Measurements from ENCODE around the gene SBK1. TPM values are rescaled to one million over a fixed set of nuclear protein-coding genes. Genes with fewer than 3 reads are reported as not detected.

The SBK1 gene
- polyA plus RNA-seq, 2 of the 4 experiments (the other 2 are of a cell fraction) = 0.13 to 0.43 TPM

DNA sequence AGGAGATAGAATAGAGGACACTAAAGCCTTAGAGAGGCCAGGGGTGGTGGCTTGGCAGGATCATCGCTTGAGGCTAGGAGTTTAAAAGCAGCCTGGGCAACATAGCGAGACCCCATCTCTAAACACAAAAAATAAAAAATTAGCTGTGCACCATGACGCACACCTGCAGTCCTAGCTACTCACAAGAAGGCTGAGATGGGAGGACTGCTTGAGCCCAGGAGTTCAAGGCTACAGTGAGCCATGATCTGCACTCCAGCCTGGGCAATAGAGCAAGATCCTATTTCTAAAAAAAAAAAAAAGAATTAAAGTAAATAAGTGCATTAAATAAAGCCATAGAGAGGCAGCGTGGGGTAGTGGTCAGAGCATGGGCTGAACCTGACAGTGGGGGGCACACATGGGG, 19.1 kb downstream of the SBK1 start:
- DNase-seq (ENCODE audit: low read depth in 1 of 2, low spot score in 1 of 2) = no peak
- ChIA-PET CTCF (interaction anchor here (32.1 to 42.1 kb wide), 2 partner anchors 5 to 19 kb away, joined by 864 read pairs; partner anchors contain the start of gene SBK1), POLR2A (no interaction called here)
- H3K4me1 ChIP-seq = no peaks in the 10 kb centered on the region
- FAIRE-seq = no peak
- no peak for TF ChIP-seq MYC (IDR thresholded peaks at IDR 0.05; ENCODE audit: borderline replicate concordance, low read length)
- no peak for TF ChIP-seq EP300 (IDR thresholded peaks at IDR 0.05)
- TF ChIP-seq EHF (CRISPR knock-in tag; IDR thresholded peaks at IDR 0.05) = no peak
- no peak for TF ChIP-seq NPAS2 (CRISPR knock-in tag; IDR thresholded peaks at IDR 0.05; ENCODE audit: borderline replicate concordance)
- TF ChIP-seq HOXB5 (CRISPR knock-in tag; IDR thresholded peaks at IDR 0.05) = no peak
- no peak for TF ChIP-seq FOSL2 (IDR thresholded peaks at IDR 0.05)
- no peak for TF ChIP-seq FOSL2 (CRISPR knock-in tag; IDR thresholded peaks at IDR 0.05)
- no peak for TF ChIP-seq FOSB (CRISPR knock-in tag; IDR thresholded peaks at IDR 0.05)
- no peak overlapping the region for H3K4me3 ChIP-seq
- no peaks in the 10 kb centered on the region for H3K9me3 ChIP-seq
- H3K27ac ChIP-seq = no peak overlapping the region
- ATAC-seq = no peak
- 70% methylated on average over 4 of the region's 4 CpGs for WGBS (ENCODE audit: missing lambda C conversion rate)
- H3K4me2 ChIP-seq = no peak overlapping the region

DNA sequence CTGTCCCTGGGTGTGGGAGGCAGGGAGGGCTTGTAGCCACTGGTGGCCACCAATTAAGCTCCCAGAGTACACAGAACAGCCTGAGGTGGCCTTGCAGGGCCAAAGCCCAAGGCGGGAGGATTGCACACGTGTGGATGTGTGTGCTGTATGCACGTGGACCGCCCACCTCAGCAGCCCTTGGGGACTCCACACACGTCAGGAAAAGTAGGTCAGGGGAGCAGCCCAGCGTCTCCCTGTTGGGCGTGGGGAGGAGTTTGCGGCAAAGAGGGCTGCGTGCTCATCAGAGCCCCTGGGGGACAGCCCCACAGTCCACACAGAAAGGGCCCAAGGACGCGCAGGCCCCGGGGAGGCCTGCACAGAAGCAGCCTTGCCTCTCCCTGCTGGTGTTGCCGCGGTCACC, 19.6 kb downstream of the SBK1 start:
- POLR2A ChIA-PET = no interaction called here
- WGBS (ENCODE audit: missing lambda C conversion rate) = 55% methylated on average over 14 of the region's 14 CpGs

DNA sequence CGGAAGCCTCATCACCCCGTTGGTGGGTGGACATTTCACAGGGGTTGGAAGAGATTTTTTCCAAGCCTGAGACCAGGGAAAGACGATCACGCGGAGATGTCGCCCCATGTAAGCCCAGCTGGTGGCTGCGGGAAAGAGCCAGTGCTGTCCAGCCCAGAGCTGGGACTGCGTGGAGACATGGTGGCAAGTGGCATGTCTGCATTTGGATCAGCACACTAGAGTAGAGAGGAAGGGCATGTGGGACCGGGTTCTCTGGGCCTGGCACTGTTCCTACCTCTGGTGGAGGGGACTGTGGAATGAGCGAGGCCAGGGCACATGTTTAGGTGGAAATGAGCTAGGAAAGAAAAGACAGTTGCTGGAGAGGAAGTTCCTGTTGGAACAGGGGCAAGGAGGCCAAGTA, 20.0 kb downstream of the SBK1 start:
- ATAC-seq (no peak), FAIRE-seq (no peak), DNase-seq (ENCODE audit: low read depth in 1 of 2, low spot score in 1 of 2) (no peak)
- H3K4me2 ChIP-seq = no peak overlapping the region
- CTCF ChIA-PET = interaction anchor here (32.1 to 42.1 kb wide), 2 partner anchors 6 to 20 kb away, joined by 864 read pairs; partner anchors contain the start of gene SBK1
- H3K4me3 ChIP-seq = no peak overlapping the region
- POLR2A ChIA-PET = no interaction called here
- H3K4me1 ChIP-seq = no peaks in the 10 kb centered on the region
- 68% methylated on average over 10 of the region's 10 CpGs for WGBS (ENCODE audit: missing lambda C conversion rate)
- H3K27ac ChIP-seq = no peak overlapping the region
- TF ChIP-seq SMC3 (IDR thresholded peaks at IDR 0.05) = no peak
- TF ChIP-seq, protein P1, sequence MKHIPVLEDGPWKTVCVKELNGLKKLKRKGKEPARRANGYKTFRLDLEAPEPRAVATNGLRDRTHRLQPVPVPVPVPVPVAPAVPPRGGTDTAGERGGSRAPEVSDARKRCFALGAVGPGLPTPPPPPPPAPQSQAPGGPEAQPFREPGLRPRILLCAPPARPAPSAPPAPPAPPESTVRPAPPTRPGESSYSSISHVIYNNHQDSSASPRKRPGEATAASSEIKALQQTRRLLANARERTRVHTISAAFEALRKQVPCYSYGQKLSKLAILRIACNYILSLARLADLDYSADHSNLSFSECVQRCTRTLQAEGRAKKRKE (CRISPR knock-in tag; IDR thresholded peaks at IDR 0.05; ENCODE audit: low read depth) = no peak
- no peak for TF ChIP-seq HOXA7 (CRISPR knock-in tag; IDR thresholded peaks at IDR 0.05)
- no peak for TF ChIP-seq ZFP36 (IDR thresholded peaks at IDR 0.05; ENCODE audit: borderline replicate concordance, partially characterized antibody)
- no peak for TF ChIP-seq POLR2AphosphoS2 (conservative IDR thresholded peaks at IDR 0.05; ENCODE audit: low read length)
- no peak for TF ChIP-seq ZC3H11A (IDR thresholded peaks at IDR 0.05)
- TF ChIP-seq, protein P2, sequence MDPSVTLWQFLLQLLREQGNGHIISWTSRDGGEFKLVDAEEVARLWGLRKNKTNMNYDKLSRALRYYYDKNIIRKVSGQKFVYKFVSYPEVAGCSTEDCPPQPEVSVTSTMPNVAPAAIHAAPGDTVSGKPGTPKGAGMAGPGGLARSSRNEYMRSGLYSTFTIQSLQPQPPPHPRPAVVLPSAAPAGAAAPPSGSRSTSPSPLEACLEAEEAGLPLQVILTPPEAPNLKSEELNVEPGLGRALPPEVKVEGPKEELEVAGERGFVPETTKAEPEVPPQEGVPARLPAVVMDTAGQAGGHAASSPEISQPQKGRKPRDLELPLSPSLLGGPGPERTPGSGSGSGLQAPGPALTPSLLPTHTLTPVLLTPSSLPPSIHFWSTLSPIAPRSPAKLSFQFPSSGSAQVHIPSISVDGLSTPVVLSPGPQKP (IDR thresholded peaks at IDR 0.05; ENCODE audit: low read depth, low read length) = no peak
- TF ChIP-seq RCOR1 (IDR thresholded peaks at IDR 0.05; ENCODE audit: low read depth, low read length) = no peak
- TF ChIP-seq, protein P3, sequence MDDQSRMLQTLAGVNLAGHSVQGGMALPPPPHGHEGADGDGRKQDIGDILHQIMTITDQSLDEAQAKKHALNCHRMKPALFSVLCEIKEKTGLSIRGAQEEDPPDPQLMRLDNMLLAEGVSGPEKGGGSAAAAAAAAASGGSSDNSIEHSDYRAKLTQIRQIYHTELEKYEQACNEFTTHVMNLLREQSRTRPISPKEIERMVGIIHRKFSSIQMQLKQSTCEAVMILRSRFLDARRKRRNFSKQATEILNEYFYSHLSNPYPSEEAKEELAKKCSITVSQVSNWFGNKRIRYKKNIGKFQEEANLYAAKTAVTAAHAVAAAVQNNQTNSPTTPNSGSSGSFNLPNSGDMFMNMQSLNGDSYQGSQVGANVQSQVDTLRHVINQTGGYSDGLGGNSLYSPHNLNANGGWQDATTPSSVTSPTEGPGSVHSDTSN (IDR thresholded peaks at IDR 0.05) = no peak
- TF ChIP-seq ZNF302 (CRISPR knock-in tag; IDR thresholded peaks at IDR 0.05) = no peak
- TF ChIP-seq MAFK (IDR thresholded peaks at IDR 0.05; ENCODE audit: partially characterized antibody) = no peak
- TF ChIP-seq NFE2L2 (conservative IDR thresholded peaks at IDR 0.05; ENCODE audit: low read length) = no peak
- TF ChIP-seq CHD4 (IDR thresholded peaks at IDR 0.05; ENCODE audit: borderline replicate concordance) = no peak
- TF ChIP-seq KDM5A (IDR thresholded peaks at IDR 0.05) = no peak
- TF ChIP-seq, protein P4, sequence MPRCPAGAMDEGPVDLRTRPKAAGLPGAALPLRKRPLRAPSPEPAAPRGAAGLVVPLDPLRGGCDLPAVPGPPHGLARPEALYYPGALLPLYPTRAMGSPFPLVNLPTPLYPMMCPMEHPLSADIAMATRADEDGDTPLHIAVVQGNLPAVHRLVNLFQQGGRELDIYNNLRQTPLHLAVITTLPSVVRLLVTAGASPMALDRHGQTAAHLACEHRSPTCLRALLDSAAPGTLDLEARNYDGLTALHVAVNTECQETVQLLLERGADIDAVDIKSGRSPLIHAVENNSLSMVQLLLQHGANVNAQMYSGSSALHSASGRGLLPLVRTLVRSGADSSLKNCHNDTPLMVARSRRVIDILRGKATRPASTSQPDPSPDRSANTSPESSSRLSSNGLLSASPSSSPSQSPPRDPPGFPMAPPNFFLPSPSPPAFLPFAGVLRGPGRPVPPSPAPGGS (IDR thresholded peaks at IDR 0.05) = no peak
- no peak for TF ChIP-seq TP53 (CRISPR knock-in tag; IDR thresholded peaks at IDR 0.05)
- TF ChIP-seq HEYL (CRISPR knock-in tag; IDR thresholded peaks at IDR 0.05) = no peak
- no peak for TF ChIP-seq NPAS2 (CRISPR knock-in tag; IDR thresholded peaks at IDR 0.05; ENCODE audit: borderline replicate concordance)
- TF ChIP-seq CEBPB (IDR thresholded peaks at IDR 0.05) = no peak
- no peaks in the 10 kb centered on the region for H3K9me3 ChIP-seq

More for the DNA sequence above, 19.6 kb downstream of the SBK1 start:
- TF ChIP-seq EP300 (IDR thresholded peaks at IDR 0.05) = no peak
- no peak for TF ChIP-seq ZFP36 (IDR thresholded peaks at IDR 0.05; ENCODE audit: borderline replicate concordance, partially characterized antibody)
- TF ChIP-seq ZSCAN20 (CRISPR knock-in tag; IDR thresholded peaks at IDR 0.05) = no peak
- TF ChIP-seq JUNB (IDR thresholded peaks at IDR 0.05) = no peak
- no peak for TF ChIP-seq EHF (CRISPR knock-in tag; IDR thresholded peaks at IDR 0.05)
- TF ChIP-seq CHD4 (IDR thresholded peaks at IDR 0.05; ENCODE audit: borderline replicate concordance) = no peak
- no peak for TF ChIP-seq NPAS2 (CRISPR knock-in tag; IDR thresholded peaks at IDR 0.05; ENCODE audit: borderline replicate concordance)
- TF ChIP-seq, protein P5, sequence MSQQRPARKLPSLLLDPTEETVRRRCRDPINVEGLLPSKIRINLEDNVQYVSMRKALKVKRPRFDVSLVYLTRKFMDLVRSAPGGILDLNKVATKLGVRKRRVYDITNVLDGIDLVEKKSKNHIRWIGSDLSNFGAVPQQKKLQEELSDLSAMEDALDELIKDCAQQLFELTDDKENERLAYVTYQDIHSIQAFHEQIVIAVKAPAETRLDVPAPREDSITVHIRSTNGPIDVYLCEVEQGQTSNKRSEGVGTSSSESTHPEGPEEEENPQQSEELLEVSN (IDR thresholded peaks at IDR 0.05; ENCODE audit: borderline replicate concordance, low read depth) = no peak
- TF ChIP-seq EHMT2 (IDR thresholded peaks at IDR 0.05; ENCODE audit: low read depth) = no peak
- TF ChIP-seq ESRRA (IDR thresholded peaks at IDR 0.05; ENCODE audit: borderline replicate concordance, low read length) = no peak
- Histone ChIP-seq H3K27ac (no peak overlapping the region), H3K9me3 (no peaks in the 10 kb centered on the region), H3K4me3 (no peak overlapping the region), H3K4me1 (no peaks in the 10 kb centered on the region), H3K4me2 (no peak overlapping the region)
- CTCF ChIA-PET = interaction anchor here (32.1 to 42.1 kb wide), 2 partner anchors 5 to 19 kb away, joined by 864 read pairs; partner anchors contain the start of gene SBK1
- FAIRE-seq (no peak), DNase-seq (ENCODE audit: low read depth in 1 of 2, low spot score in 1 of 2) (no peak), ATAC-seq (peak in 1 of 2 experiments; percentile 27; a peak in 2 of 6 replicates)
